Mesenteric fat pad (tissue), 1 donor: ENCODE data around the gene PZP. TPM values are rescaled to one million over a fixed set of nuclear protein-coding genes. Genes with fewer than 3 reads are reported as not detected.

Experiments
- DNase-seq: peaks from one replicate; pipeline ENCODE4 v3.0.0-alpha.2; 2020; ENCODE audit warnings: low spot score
- microRNA-seq: library from miRNA; unstranded; fragments of <30 nt; microRNA quantifications from one replicate; pipeline ENCODE4 v1.2.0, GENCODE V29; 2020; ENCODE audit warnings: borderline number of aligned reads
- total RNA-seq: library from RNA; stranded (reverse); fragmentation: NEBNext Ultra II Directional; extraction: Animal tissue kit (Norgen Biotek cat#: 25700); gene quantifications from one replicate; pipeline ENCODE4 v1.2.1, GENCODE V29; 2021
- donor health status: DM: yes; HTN: yes; CAD: no.

The PZP gene
- total RNA-seq, 1 donor from 2014 or later: 0.61 TPM

GRCh38 chr12:9104767-9105423 lies 103.3 kb downstream of the PZP start:
- DNase-seq: no peak

- DNase-seq: no peak
These were observed 104.1 kb downstream of the PZP start for GRCh38 chr12:9104087-9104486.

- DNase-seq: no peak
These were observed 104.9 kb downstream of the PZP start for GRCh38 chr12:9103050-9103849.

- no peak for DNase-seq
These were observed 107.0 kb downstream of the PZP start for GRCh38 chr12:9101018-9101687.

GRCh38 chr12:9099552-9100190 lies 108.5 kb downstream of the PZP start:
- no peak for DNase-seq

Small RNAs within 50 kb of the gene (microRNA-seq; reads per million reads assigned to microRNA genes)
- gene MIR1244-3: not detected

Other genes starting within 250 kb of the PZP start
- gene KLRG1, start 218.8 kb downstream of the PZP start, total RNA-seq: 7.7 TPM
- gene A2M, start 92.5 kb downstream of the PZP start, total RNA-seq: 996 TPM